Ishikawa (cell line): ENCODE data around the gene TRPM3.

Source experiments
- CEBPB ChIP-seq: IDR thresholded peaks from 2 replicates; pipeline ENCODE4 v1.6.1; 2012
- CREB1 ChIP-seq: IDR thresholded peaks from 2 replicates; pipeline ENCODE4 v1.6.1; 2012; ENCODE audit warnings: low read depth
- EGR1 ChIP-seq: IDR thresholded peaks from 2 replicates; pipeline ENCODE4 v1.6.1; 2012
- EP300 ChIP-seq: IDR thresholded peaks from 2 replicates; pipeline ENCODE4 v1.6.1; 2012; ENCODE audit warnings: borderline replicate concordance
- FOXM1 ChIP-seq: IDR thresholded peaks from 2 replicates; pipeline ENCODE4 v1.6.1; 2012; ENCODE audit warnings: low read depth, borderline replicate concordance
- MAX ChIP-seq: IDR thresholded peaks from 2 replicates; pipeline ENCODE4 v1.6.1; 2012
- NFIC ChIP-seq: IDR thresholded peaks from 2 replicates; pipeline ENCODE4 v1.6.1; 2012
- RAD21 ChIP-seq: IDR thresholded peaks from 2 replicates; pipeline ENCODE4 v1.6.1; 2012; ENCODE audit warnings: low read depth
- REST ChIP-seq: IDR thresholded peaks from 2 replicates; pipeline ENCODE4 v1.6.1; 2012; ENCODE audit warnings: low read depth, mild to moderate bottlenecking
- TAF1 ChIP-seq: IDR thresholded peaks from 2 replicates; pipeline ENCODE4 v1.6.1; 2012; ENCODE audit warnings: low read depth, mild to moderate bottlenecking
- TCF12 ChIP-seq: IDR thresholded peaks from 2 replicates; pipeline ENCODE4 v1.6.1; 2012; ENCODE audit warnings: low read depth
- TEAD4 ChIP-seq: IDR thresholded peaks from 2 replicates; pipeline ENCODE4 v1.6.1; 2012
- YY1 ChIP-seq: IDR thresholded peaks from 2 replicates; pipeline ENCODE4 v1.6.1; 2012; ENCODE audit warnings: low read depth
- ZBTB7A ChIP-seq: IDR thresholded peaks from 2 replicates; pipeline ENCODE4 v1.6.1; 2012; ENCODE audit warnings: low read depth
- TF ChIP-seq, protein P1 (sequence below): IDR thresholded peaks from 2 replicates; pipeline ENCODE4 v1.6.1; 2012

Gene TRPM3

GRCh38 chr9:71121275-71122021, at the start of gene TRPM3:
Gene TRPM3, minus strand, starts transcription at chr9:71121621. Its CDS starts 267 bp downstream, at chr9:71121354.
- TF ChIP-seq, protein P1, sequence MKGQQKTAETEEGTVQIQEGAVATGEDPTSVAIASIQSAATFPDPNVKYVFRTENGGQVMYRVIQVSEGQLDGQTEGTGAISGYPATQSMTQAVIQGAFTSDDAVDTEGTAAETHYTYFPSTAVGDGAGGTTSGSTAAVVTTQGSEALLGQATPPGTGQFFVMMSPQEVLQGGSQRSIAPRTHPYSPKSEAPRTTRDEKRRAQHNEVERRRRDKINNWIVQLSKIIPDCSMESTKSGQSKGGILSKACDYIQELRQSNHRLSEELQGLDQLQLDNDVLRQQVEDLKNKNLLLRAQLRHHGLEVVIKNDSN, result no peak
- TF ChIP-seq CEBPB (no peak), YY1 (no peak), ZBTB7A (no peak), EP300 (no peak), REST (no peak), TAF1 (no peak), FOXM1 (no peak), EGR1 (no peak), TEAD4 (no peak), CREB1 (no peak), TCF12 (no peak), MAX (no peak), NFIC (no peak), RAD21 (no peak)

- TF ChIP-seq, protein P1, result no peak
- TF ChIP-seq TAF1 (no peak), TCF12 (no peak), EGR1 (no peak), RAD21 (no peak), MAX (no peak), CEBPB (no peak), TEAD4 (no peak), REST (no peak), NFIC (no peak), EP300 (no peak), YY1 (no peak), CREB1 (no peak), FOXM1 (no peak)
Observed at GRCh38 chr9:71168418-71168817, 47.0 kb upstream of the TRPM3 start.

GRCh38 chr9:71162126-71162525, 40.7 kb upstream of the TRPM3 start:
- TF ChIP-seq MAX (no peak), TEAD4 (no peak), CREB1 (no peak), EGR1 (no peak), FOXM1 (no peak), CEBPB (no peak)
- TF ChIP-seq, protein P1, result no peak

DNA sequence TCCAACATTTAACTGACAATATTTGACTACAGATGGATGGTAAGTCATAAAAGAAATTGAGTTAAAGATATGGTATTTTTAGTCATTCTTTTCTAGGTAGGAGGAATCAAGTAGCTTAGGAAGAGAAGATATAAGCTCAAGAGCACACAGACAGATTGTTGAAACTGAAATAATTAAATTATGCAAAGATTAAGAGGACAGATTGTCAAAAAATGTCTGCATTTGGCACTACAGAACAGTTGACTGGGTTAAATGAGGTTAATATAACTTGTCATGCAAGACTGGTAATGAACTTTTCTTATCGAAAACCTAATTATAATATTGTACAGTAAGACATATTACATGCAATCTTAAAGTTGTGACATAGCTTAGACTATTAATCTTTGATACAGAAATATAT, 36.3 kb upstream of the TRPM3 start:
- TF ChIP-seq TCF12 (no peak), MAX (no peak), NFIC (no peak), RAD21 (no peak)

- TF ChIP-seq CEBPB (no peak), TCF12 (no peak)
Observed at GRCh38 chr9:71147368-71147767, 25.9 kb upstream of the TRPM3 start.

DNA sequence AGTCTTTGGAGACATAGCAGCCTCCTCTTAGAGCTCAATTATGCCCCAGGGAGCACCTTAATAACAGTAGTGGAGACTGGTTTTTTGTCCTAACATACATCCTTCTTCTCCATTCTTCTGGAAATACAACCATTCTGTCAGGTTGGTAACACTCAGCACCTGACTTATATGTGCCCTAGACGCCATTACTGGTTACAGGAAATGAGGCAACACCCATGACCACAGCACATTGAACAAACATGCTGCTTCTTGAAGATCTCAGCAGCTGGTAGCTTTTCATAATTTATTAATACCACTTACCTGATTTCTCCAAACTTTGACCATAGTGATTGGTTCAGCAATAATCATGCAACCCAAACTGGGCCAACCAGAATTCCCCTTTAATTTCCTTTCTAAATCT, 25.1 kb upstream of the TRPM3 start:
- TF ChIP-seq MAX (no peak), RAD21 (no peak)
